OCI-LY1 (cell line): ENCODE measurements around the gene ZBED2.

ENCODE experiments used
- EZH2 ChIP-seq: fragments of 200-600 bp; sonication (generic), shearing (Covaris generic); IDR thresholded peaks from 2 replicates; pipeline ENCODE4 v1.8.0; 2017; ENCODE audit warnings: borderline replicate concordance, mixed run types, mild to moderate bottlenecking, antibody characterized with exemption, low read length, moderate library complexity, mixed read lengths
- TF ChIP-seq, protein P1 (sequence below): fragments of 200-600 bp; sonication (generic), shearing (Covaris generic); IDR thresholded peaks from 2 replicates; pipeline ENCODE4 v1.5.1; 2017; ENCODE audit warnings: mild to moderate bottlenecking, antibody characterized with exemption, low read length, moderate library complexity, mixed read lengths

DNA sequence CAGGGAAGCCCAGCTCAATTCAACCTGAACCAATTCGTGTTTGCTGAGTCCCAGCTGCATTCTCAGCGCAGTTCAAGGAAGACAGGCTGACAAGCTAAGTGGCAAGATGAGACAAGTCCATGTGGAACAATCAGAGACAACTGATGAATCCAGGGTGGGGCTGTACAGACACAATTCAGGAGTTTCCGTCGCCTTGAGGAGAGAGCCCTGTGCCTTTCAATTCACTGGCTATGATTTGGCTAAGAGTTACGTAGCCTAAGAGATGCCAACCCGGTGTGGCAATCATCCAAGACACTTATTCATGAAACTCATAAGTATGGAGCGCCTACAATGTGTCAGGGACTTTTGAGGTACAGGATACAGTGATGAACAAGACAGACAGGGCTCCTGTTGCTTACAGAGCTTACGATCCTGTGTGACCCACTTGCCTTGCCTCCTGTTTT is 15.5 kb upstream of the ZBED2 start:
- TF ChIP-seq, protein P1, sequence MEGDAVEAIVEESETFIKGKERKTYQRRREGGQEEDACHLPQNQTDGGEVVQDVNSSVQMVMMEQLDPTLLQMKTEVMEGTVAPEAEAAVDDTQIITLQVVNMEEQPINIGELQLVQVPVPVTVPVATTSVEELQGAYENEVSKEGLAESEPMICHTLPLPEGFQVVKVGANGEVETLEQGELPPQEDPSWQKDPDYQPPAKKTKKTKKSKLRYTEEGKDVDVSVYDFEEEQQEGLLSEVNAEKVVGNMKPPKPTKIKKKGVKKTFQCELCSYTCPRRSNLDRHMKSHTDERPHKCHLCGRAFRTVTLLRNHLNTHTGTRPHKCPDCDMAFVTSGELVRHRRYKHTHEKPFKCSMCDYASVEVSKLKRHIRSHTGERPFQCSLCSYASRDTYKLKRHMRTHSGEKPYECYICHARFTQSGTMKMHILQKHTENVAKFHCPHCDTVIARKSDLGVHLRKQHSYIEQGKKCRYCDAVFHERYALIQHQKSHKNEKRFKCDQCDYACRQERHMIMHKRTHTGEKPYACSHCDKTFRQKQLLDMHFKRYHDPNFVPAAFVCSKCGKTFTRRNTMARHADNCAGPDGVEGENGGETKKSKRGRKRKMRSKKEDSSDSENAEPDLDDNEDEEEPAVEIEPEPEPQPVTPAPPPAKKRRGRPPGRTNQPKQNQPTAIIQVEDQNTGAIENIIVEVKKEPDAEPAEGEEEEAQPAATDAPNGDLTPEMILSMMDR: no peak
- TF ChIP-seq EZH2: no peak
